CD4-positive, alpha-beta T cell (primary cell): Measurements from ENCODE around the gene PLTP. TPM values are rescaled to one million over a fixed set of nuclear protein-coding genes. Genes with fewer than 3 reads are reported as not detected.

Experiments
- ATAC-seq: fragments of 200-7000 bp; cut with Tn5 transposase; one replicate; pipeline ENCODE4 v1.10.0; 2022; ENCODE audit warnings: mild to moderate bottlenecking; ENCODE audit not compliant: poor library complexity
- CTCF ChIA-PET: fragments of 350-600 bp; sonication (Branson Sonifier 250); formaldehyde crosslinking; loops from one replicate; lab custom pipeline; 2021; ENCODE audit warnings: antibody characterized with exemption, inconsistent platforms; lab: Charles Lee
- POLR2A ChIA-PET: fragments of 350-600 bp; sonication (Branson Sonifier 250); formaldehyde crosslinking; loops from one replicate; lab custom pipeline; 2021; ENCODE audit warnings: antibody characterized with exemption, inconsistent platforms; lab: Charles Lee
- DNase-seq, 14 experiments: peaks; one replicate each; pipeline ENCODE4 v3.0.0-alpha.2; 2013 to 2020; ENCODE audit warnings: mixed read lengths in 2 of 14
- H3K27ac ChIP-seq, 2 donors: one replicate each; pipeline versions ENCODE4 v1.5.1 to v1.7.0; 2013; ENCODE audit warnings: low read length in 2 of 2, low read depth in 1 of 2, mild to moderate bottlenecking in 1 of 2
- H3K27me3 ChIP-seq, 2 experiments: 1 replicate in 1 of 2; 2 replicates in 1 of 2; pipeline versions ENCODE4 v1.6.1 to v1.7.0; 2013; ENCODE audit warnings: low read length in 2 of 2, control low read depth in 1 of 2, mild to moderate bottlenecking in 1 of 2, moderate library complexity in 1 of 2; ENCODE audit not compliant: insufficient read depth in 2 of 2, control insufficient read depth in 1 of 2
- H3K36me3 ChIP-seq: one replicate; pipeline ENCODE4 v1.6.1; 2013; ENCODE audit warnings: low read length, control low read depth; ENCODE audit not compliant: insufficient read depth
- H3K4me1 ChIP-seq: one replicate; pipeline ENCODE4 v1.6.1; 2013; ENCODE audit warnings: low read length, control low read depth; ENCODE audit not compliant: insufficient read depth
- H3K4me3 ChIP-seq: one replicate; pipeline ENCODE4 v1.5.1; 2013; ENCODE audit warnings: mild to moderate bottlenecking, low read length, moderate library complexity
- H3K9me3 ChIP-seq, 2 experiments: 1 replicate in 1 of 2; 2 replicates in 1 of 2; pipeline versions ENCODE4 v1.6.1 to v1.7.0; 2013; ENCODE audit warnings: low read length in 2 of 2, mild to moderate bottlenecking in 2 of 2, control low read depth in 1 of 2, moderate library complexity in 1 of 2; ENCODE audit not compliant: control insufficient read depth in 1 of 2, insufficient read depth in 1 of 2
- H3K27ac Mint-ChIP-seq: one replicate; pipeline ENCODE4 v1.8.0; 2020; ENCODE audit warnings: mixed read lengths
- H3K27me3 Mint-ChIP-seq: one replicate; pipeline ENCODE4 v1.8.0; 2021; ENCODE audit warnings: mixed read lengths
- H3K36me3 Mint-ChIP-seq: one replicate; pipeline ENCODE4 v1.8.0; 2021; ENCODE audit warnings: low read depth, mixed read lengths
- H3K4me1 Mint-ChIP-seq: one replicate; pipeline ENCODE4 v1.8.0; 2021; ENCODE audit warnings: low read depth, mixed read lengths
- H3K4me3 Mint-ChIP-seq: one replicate; pipeline ENCODE4 v1.8.0; 2020; ENCODE audit warnings: mild to moderate bottlenecking, mixed read lengths
- H3K9me3 Mint-ChIP-seq: one replicate; pipeline ENCODE4 v1.8.0; 2020; ENCODE audit warnings: mixed read lengths
- intact Hi-C, 2 experiments: fragments of 100-400 bp; cut with DNase I in 1 of 2; cut with micrococcal nuclease in 1 of 2; formaldehyde crosslinking; loops; one replicate each; pipeline versions ENCODE4 v1.15.1 to v1.9.0; 2023 to 2025; cut with DNase I, micrococcal nuclease
- total RNA-seq, 174 experiments: library from RNA in 2 of 174; stranded (reverse) in 2 of 174; gene quantifications; one replicate each; pipeline ENCODE4 v1.2.3 and lab custom pipeline; 2021 to 2026
- TF ChIP-seq, protein P1 (sequence below): fragments of 200-600 bp; IDR thresholded peaks from one replicate; pipeline ENCODE4 v1.8.0; 2022; ENCODE audit warnings: antibody characterized with exemption, mild to moderate bottlenecking

PLTP gene
- total RNA-seq, 2 experiments from 2014 or later = not detected

DNA sequence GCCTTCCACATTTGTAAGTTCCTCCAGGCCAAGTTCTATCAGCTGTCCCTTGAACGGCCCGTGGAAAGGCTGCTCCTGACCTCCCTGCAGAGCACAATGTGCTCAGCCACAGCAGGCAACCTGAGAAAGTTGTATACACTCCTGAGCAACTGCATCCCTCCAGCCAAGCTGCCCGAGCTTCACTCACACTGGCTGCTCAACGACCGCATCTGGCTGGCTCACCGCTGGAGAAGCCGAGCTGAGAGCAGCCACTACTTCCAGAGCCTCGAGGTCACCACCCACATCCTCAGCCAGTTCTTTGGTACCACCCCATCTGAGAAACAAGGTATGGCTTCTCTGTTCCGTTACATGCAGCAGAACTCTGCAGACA, 28.9 kb downstream of the PLTP start:
- H3K27ac ChIP-seq = no peak overlapping the region
- DNase-seq (no peak), ATAC-seq (no peak)
- Mint-ChIP-seq H3K27me3 (no peaks in the 10 kb centered on the region), H3K27ac (peak overlapping the region; percentile 86), H3K9me3 (no peaks in the 10 kb centered on the region), H3K4me1 (peaks cover 49% of the 10 kb centered on the region), H3K36me3 (peaks cover 42% of the 10 kb centered on the region), H3K4me3 (peak overlapping the region; percentile 54)
- POLR2A ChIA-PET = interaction anchor here (5.6 kb wide), 1 partner anchor 52 kb away, joined by 57 read pairs; the partner anchor contains the start of gene PCIF1
- TF ChIP-seq, protein P1, sequence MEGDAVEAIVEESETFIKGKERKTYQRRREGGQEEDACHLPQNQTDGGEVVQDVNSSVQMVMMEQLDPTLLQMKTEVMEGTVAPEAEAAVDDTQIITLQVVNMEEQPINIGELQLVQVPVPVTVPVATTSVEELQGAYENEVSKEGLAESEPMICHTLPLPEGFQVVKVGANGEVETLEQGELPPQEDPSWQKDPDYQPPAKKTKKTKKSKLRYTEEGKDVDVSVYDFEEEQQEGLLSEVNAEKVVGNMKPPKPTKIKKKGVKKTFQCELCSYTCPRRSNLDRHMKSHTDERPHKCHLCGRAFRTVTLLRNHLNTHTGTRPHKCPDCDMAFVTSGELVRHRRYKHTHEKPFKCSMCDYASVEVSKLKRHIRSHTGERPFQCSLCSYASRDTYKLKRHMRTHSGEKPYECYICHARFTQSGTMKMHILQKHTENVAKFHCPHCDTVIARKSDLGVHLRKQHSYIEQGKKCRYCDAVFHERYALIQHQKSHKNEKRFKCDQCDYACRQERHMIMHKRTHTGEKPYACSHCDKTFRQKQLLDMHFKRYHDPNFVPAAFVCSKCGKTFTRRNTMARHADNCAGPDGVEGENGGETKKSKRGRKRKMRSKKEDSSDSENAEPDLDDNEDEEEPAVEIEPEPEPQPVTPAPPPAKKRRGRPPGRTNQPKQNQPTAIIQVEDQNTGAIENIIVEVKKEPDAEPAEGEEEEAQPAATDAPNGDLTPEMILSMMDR = no peak
- intact Hi-C loops = no loop called here
- no peaks in the 10 kb centered on the region for H3K9me3 ChIP-seq
- no peak overlapping the region for H3K4me3 ChIP-seq
- peaks cover 52% of the 10 kb centered on the region for H3K4me1 ChIP-seq
- H3K27me3 ChIP-seq = no peaks in the 10 kb centered on the region
- CTCF ChIA-PET = no interaction called here
- H3K36me3 ChIP-seq = peaks cover 25% of the 10 kb centered on the region

DNA sequence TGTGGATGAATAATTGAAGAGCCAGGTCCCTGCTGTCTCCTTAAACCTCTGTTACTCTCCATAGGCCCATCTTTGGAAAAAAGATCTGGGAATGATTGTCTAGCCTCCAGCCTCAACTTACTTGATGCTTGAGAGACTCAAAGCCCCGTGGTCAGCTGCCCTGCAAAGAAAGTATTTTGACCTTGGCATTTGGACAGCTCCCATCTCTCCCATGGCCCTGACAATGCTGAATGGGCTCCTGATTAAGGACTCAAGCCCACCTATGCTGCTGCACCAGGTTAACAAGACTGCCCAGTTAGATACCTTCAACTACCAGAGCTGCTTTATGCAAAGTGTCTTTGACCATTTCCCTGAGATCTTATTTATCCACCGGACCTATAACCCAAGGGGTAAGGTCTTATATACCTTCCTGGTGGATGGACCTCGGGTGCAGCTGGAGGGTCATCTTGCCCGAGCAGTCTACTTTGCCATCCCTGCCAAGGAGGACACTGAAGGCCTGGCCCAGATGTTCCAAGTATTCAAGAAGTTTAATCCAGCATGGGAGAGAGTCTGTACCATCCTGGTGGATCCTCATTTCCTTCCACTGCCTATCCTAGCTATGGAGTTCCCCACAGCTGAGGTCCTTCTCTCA, 29.4 kb downstream of the PLTP start:
- Histone ChIP-seq H3K36me3 (peaks cover 30% of the 10 kb centered on the region), H3K9me3 (no peaks in the 10 kb centered on the region), H3K4me1 (peaks cover 52% of the 10 kb centered on the region), H3K27ac (no peak overlapping the region), H3K4me3 (no peak overlapping the region), H3K27me3 (no peaks in the 10 kb centered on the region)
- intact Hi-C loops = no loop called here
- ChIA-PET CTCF (no interaction called here), POLR2A (interaction anchor here (2.8 to 5.6 kb wide), 3 partner anchors 9 to 88 kb away, joined by 23 to 78 read pairs (median 57); partner anchors contain the start of genes CTSA, NEURL2, PCIF1 and ZNF335)
- ATAC-seq (no peak), DNase-seq (no peak)
- Mint-ChIP-seq H3K4me3 (peak overlapping the region; percentile 73), H3K27ac (peak overlapping the region; percentile 86), H3K27me3 (no peaks in the 10 kb centered on the region), H3K36me3 (peaks cover 41% of the 10 kb centered on the region), H3K4me1 (peaks cover 49% of the 10 kb centered on the region), H3K9me3 (no peaks in the 10 kb centered on the region)
- TF ChIP-seq, protein P1 = no peak

DNA sequence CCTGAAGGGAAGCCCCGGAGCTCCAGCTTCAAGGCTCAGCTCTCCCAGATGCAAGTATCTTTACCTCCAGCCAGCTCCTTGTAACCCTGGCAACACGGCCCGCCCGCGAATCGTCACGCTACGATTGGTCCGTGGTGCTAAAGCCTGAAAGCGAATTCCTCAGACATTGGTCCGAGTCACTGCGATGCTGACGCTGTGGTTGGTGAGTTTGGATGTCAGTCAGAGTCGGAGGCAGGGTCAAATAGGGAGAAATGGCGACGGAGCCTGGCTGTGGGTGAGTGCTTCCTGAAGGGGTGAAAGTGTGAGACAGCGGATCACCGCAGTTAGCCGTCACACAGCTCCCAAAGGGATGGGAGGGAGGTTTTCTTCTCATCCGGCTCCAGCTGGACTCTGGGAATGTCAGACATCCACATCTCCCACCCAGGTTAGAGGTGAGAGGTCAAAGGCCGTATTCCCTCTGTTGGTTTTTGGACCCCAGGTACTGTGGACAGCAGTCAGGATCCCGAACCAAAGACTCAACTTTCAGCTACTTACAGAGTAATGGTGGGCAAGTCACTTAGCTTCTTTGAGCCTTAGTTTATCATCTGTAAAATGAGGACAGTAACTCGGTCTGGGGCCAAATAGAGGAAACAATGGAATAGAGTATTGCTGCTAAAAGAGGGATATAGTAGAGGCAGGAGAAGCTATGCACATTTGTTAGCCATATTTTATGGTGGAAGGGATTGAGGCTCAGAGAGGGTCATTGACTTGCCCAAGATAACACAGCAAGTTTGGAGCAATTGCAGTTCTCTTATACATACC, 30.8 kb downstream of the PLTP start, which contains the start of gene ZSWIM1:
Gene ZSWIM1 (plus strand): TSS at position 240 of the 801 bp plus-strand sequence. CDS start 1,366 bp downstream, outside the sequence.
- Histone ChIP-seq H3K27me3 (no peaks in the 10 kb centered on the region), H3K9me3 (no peaks in the 10 kb centered on the region), H3K27ac (peak within 1 kb of the TSS; percentile 79 to 82), H3K4me3 (peak within 1 kb of the TSS; percentile 78), H3K4me1 (peaks cover 51% of the 10 kb centered on the region), H3K36me3 (peaks cover 33% of the 10 kb centered on the region)
- CTCF ChIA-PET = interaction anchor here (1.3 to 1.6 kb wide), 2 partner anchors 9 to 82 kb away, joined by 4 to 7 read pairs; no protein-coding TSS in a partner anchor
- peak; percentile 98 for ATAC-seq
- intact Hi-C loops = loop anchor here (1.0 to 2.0 kb wide), 3 partner anchors 9 to 54 kb away; partner anchors contain the start of genes ACOT8 (in 2 of the 2), ZSWIM3 (in 2 of the 2) and PCIF1 (in 1 of the 2)
- TF ChIP-seq, protein P1 = no peak
- peak within 1 kb of the TSS; percentile 86 for H3K27ac Mint-ChIP-seq
- no peaks in the 10 kb centered on the region for H3K9me3 Mint-ChIP-seq
- POLR2A ChIA-PET = interaction anchor here (0.6 to 5.6 kb wide), 14 partner anchors 10 to 914 kb away, joined by 3 to 78 read pairs (median 4); partner anchors contain the start of genes ACOT8, CTSA, ELMO2 and NEURL2
- H3K4me3 Mint-ChIP-seq = peak within 1 kb of the TSS; percentile 87
- peaks cover 45% of the 10 kb centered on the region for H3K36me3 Mint-ChIP-seq
- DNase-seq = peak; percentile 96 to 100 (median 99)
- no peaks in the 10 kb centered on the region for H3K27me3 Mint-ChIP-seq
- peaks cover 42% of the 10 kb centered on the region for H3K4me1 Mint-ChIP-seq
